Body of pancreas (tissue), 4 donors: Measurements from ENCODE around the gene EIF4EBP2. TPM values are rescaled to one million over a fixed set of nuclear protein-coding genes. Genes with fewer than 3 reads are reported as not detected.

Experiments
- ATAC-seq: fragments of 150-250 bp; one replicate; pipeline ENCODE4 v1.9.1; 2016
- DNase-seq, 4 donors: peaks; one replicate each; pipeline ENCODE4 v3.0.0-alpha.2; 2019
- H3K27ac ChIP-seq, 4 donors: fragments of 200-600 bp; sonication (generic); 1 replicate in 3 of 4; 2 replicates in 1 of 4; pipeline versions ENCODE4 v1.5.1 to v1.6.1; 2016 to 2019; ENCODE audit warnings: mild to moderate bottlenecking in 1 of 4, mixed read lengths in 1 of 4, moderate library complexity in 1 of 4
- H3K27me3 ChIP-seq, 2 donors: fragments of 200-600 bp; sonication (generic); one replicate each; pipeline ENCODE4 v1.6.0; 2016; ENCODE audit warnings: mild to moderate bottlenecking in 1 of 2
- H3K36me3 ChIP-seq, 2 donors: fragments of 200-600 bp; sonication (generic); replicated peaks in 1 of 2; 2 replicates each; pipeline ENCODE4 v1.5.1; 2016; ENCODE audit warnings: low read depth in 2 of 2; ENCODE audit not compliant: insufficient read depth in 1 of 2
- H3K4me1 ChIP-seq: fragments of 200-600 bp; sonication (generic); one replicate; pipeline ENCODE4 v1.6.0; 2016
- H3K4me3 ChIP-seq, 2 donors: fragments of 200-600 bp; sonication (generic); 1 replicate in 1 of 2; 2 replicates in 1 of 2; pipeline ENCODE4 v1.5.1; 2016 to 2019
- H3K9me3 ChIP-seq, 3 donors: fragments of 200-600 bp; sonication (generic); 1 replicate in 2 of 3; 2 replicates in 1 of 3; pipeline ENCODE4 v1.5.1; 2016
- CTCF ChIP-seq, 7 experiments: fragments of 450-650 bp in 4 of 7; fragments of 200-600 bp in 3 of 7; sonication (generic) in 3 of 7; IDR thresholded peaks; one replicate each; pipeline ENCODE4 v1.5.1; 2016 to 2019; ENCODE audit warnings: antibody characterized with exemption in 7 of 7
- POLR2A ChIP-seq, 3 donors: fragments of 450-650 bp; IDR thresholded peaks; one replicate each; pipeline ENCODE4 v1.6.1; 2016; ENCODE audit warnings: antibody characterized with exemption in 3 of 3, mild to moderate bottlenecking in 2 of 3
- WGBS, 2 donors: methylation state at CpG; one replicate each; pipeline ENCODE4 v1.1.5; 2017; 5-methylcytosine and 5-hydroxymethylcytosine counted together
- intact Hi-C: fragments of 100-400 bp; cut with DNase I; formaldehyde crosslinking; loops from one replicate; pipeline ENCODE4 v1.15.1; 2023
- total RNA-seq, 2 donors: library from RNA; depleted of rRNA; stranded (reverse); fragments of >200 nt; gene quantifications; one replicate each; pipeline ENCODE4 v1.1.0, GENCODE V29; 2016

The EIF4EBP2 gene
- 10 to 100 TPM; 44.9 to 47.1 TPM for total RNA-seq

- intact Hi-C loops, result no loop called here
- Histone ChIP-seq H3K4me3 (peak within 1 kb of the TSS; percentile 72 to 88), H3K4me1 (peaks cover 38% of the 10 kb centered on the region), H3K27ac (peak within 1 kb of the TSS; percentile 89 to 99 (median 98)), H3K36me3 (no peaks in the 10 kb centered on the region), H3K9me3 (no peaks in the 10 kb centered on the region), H3K27me3 (no peaks in the 10 kb centered on the region)
- ATAC-seq (peak; percentile 94), DNase-seq (peak; percentile 97 to 99 (median 98))
- WGBS, 2 donors, result 0% methylated on average over 28 to 96 of the region's 103 CpGs
- TF ChIP-seq CTCF (IDR thresholded peaks at IDR 0.05) (peak in 1 of 7 experiments; percentile 1), POLR2A (IDR thresholded peaks at IDR 0.05) (peak; percentile 97 to 99 (median 98))
Observed at GRCh38 chr10:70404036-70404786, at the start of gene EIF4EBP2. EIF4EBP2 (plus strand) TSS chr10:70404145; CDS start chr10:70404402, 257 bp downstream.

GRCh38 chr10:70354556-70354955 is 49.4 kb upstream of the EIF4EBP2 start:
- ATAC-seq (no peak), DNase-seq (no peak)
- Histone ChIP-seq H3K4me3 (no peak overlapping the region), H3K9me3 (no peaks in the 10 kb centered on the region), H3K27me3 (no peaks in the 10 kb centered on the region), H3K36me3 (no peaks in the 10 kb centered on the region), H3K4me1 (peaks cover 7% of the 10 kb centered on the region), H3K27ac (no peak overlapping the region)
- 86 to 88% methylated on average over 5 of the region's 5 CpGs for WGBS, 2 donors
- no peak for TF ChIP-seq POLR2A (IDR thresholded peaks at IDR 0.05)
- TF ChIP-seq CTCF (IDR thresholded peaks at IDR 0.05), result no peak
- intact Hi-C loops, result no loop called here

GRCh38 chr10:70355051-70356021 is 48.6 kb upstream of the EIF4EBP2 start:
- intact Hi-C loops, result no loop called here
- DNase-seq (peak in 1 of 4 donors; percentile 33), ATAC-seq (no peak)
- no peak overlapping the region for H3K4me3 ChIP-seq
- no peaks in the 10 kb centered on the region for H3K36me3 ChIP-seq
- TF ChIP-seq CTCF (IDR thresholded peaks at IDR 0.05) (no peak), POLR2A (IDR thresholded peaks at IDR 0.05) (no peak)
- WGBS, 2 donors, result 70 to 85% methylated on average over 20 to 21 of the region's 21 CpGs
- no peak overlapping the region for H3K27ac ChIP-seq
- H3K4me1 ChIP-seq, result peaks cover 7% of the 10 kb centered on the region
- no peaks in the 10 kb centered on the region for H3K27me3 ChIP-seq
- no peaks in the 10 kb centered on the region for H3K9me3 ChIP-seq

GRCh38 chr10:70357565-70357964 is 46.4 kb upstream of the EIF4EBP2 start:
- H3K9me3 ChIP-seq, result no peaks in the 10 kb centered on the region
- DNase-seq, result peak in 1 of 4 donors; percentile 16

More at GRCh38 chr10:70357565-70357964, 46.4 kb upstream of the EIF4EBP2 start:
- intact Hi-C loops, result no loop called here
- WGBS, 2 donors, result 52 to 57% methylated on average over 5 of the region's 5 CpGs
- H3K27me3 ChIP-seq, result no peaks in the 10 kb centered on the region
- no peak for ATAC-seq
- no peaks in the 10 kb centered on the region for H3K36me3 ChIP-seq
- H3K27ac ChIP-seq, result no peak overlapping the region
- peaks cover 6% of the 10 kb centered on the region for H3K4me1 ChIP-seq
- TF ChIP-seq POLR2A (IDR thresholded peaks at IDR 0.05), result no peak
- TF ChIP-seq CTCF (IDR thresholded peaks at IDR 0.05), result no peak
- no peak overlapping the region for H3K4me3 ChIP-seq
